Thoracic aorta (tissue), 2 donors: Measurements from ENCODE around the gene ATM. TPM values are rescaled to one million over a fixed set of nuclear protein-coding genes. Genes with fewer than 3 reads are reported as not detected.

Experiments
- ATAC-seq: fragments of 150-250 bp; one replicate; pipeline ENCODE4 v1.8.0; 2017; ENCODE audit warnings: low read depth; ENCODE audit not compliant: insufficient number of reproducible peaks, low FRiP score
- DNase-seq: peaks from one replicate; pipeline ENCODE4 v3.0.0-alpha.2; 2020; ENCODE audit warnings: low spot score
- H3K27ac ChIP-seq, 2 donors: fragments of 200-600 bp; sonication (generic); 1 replicate in 1 of 2; 2 replicates in 1 of 2; pipeline ENCODE4 v1.5.1; 2016; ENCODE audit warnings: mild to moderate bottlenecking in 2 of 2, moderate library complexity in 2 of 2
- H3K27me3 ChIP-seq: fragments of 200-600 bp; sonication (generic); replicated peaks from 2 replicates; pipeline ENCODE4 v1.6.0; 2016; ENCODE audit warnings: mild to moderate bottlenecking; ENCODE audit not compliant: insufficient read depth
- H3K36me3 ChIP-seq: fragments of 200-600 bp; sonication (generic); one replicate; pipeline ENCODE4 v1.5.1; 2016
- H3K4me1 ChIP-seq, 2 donors: fragments of 200-600 bp; sonication (generic); 1 replicate in 1 of 2; 2 replicates in 1 of 2; pipeline versions ENCODE4 v1.5.1 to v1.6.0; 2016; ENCODE audit warnings: low read depth in 2 of 2, mild to moderate bottlenecking in 1 of 2; ENCODE audit not compliant: control insufficient read depth in 1 of 2
- H3K4me3 ChIP-seq: fragments of 200-600 bp; sonication (generic); 2 replicates; pipeline ENCODE4 v1.5.1; 2016; ENCODE audit warnings: mild to moderate bottlenecking
- H3K9me3 ChIP-seq: fragments of 200-600 bp; sonication (generic); 2 replicates; pipeline ENCODE4 v1.5.1; 2016
- total RNA-seq, 2 donors: library from RNA; depleted of rRNA; stranded (reverse); fragments of >200 nt; gene quantifications; one replicate each; pipeline versions ENCODE4 v1.1.0 to v1.2.3, GENCODE V29; 2016
- TF ChIP-seq, protein P1 (sequence below): fragments of 200-600 bp; sonication (generic); IDR thresholded peaks from one replicate; pipeline ENCODE4 v1.5.1; 2019; ENCODE audit warnings: antibody characterized with exemption

ATM gene
- total RNA-seq, 2 donors from 2014 or later: 70.4 to 85.1 TPM

DNA sequence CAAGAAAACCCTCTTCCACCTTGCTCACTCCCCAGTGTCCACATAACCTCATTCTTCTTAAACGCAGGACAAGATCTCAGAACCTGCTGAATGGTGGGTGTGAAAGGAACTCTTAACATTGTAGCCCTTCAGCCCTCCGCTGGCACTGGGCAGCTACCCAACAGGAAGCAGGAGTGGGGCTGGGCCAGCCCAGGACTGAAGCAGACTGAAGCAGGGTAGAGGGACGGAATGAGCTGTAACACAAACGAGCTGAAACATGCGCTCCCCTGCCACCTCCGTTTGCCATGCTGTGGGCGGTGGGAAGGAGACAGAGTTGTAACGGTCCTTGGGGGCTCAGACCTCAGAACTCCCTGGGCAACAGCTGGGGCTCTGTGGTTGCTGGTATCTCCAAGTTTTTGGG lies 24.0 kb upstream of the ATM start:
- ATAC-seq: no peak
- TF ChIP-seq, protein P1, sequence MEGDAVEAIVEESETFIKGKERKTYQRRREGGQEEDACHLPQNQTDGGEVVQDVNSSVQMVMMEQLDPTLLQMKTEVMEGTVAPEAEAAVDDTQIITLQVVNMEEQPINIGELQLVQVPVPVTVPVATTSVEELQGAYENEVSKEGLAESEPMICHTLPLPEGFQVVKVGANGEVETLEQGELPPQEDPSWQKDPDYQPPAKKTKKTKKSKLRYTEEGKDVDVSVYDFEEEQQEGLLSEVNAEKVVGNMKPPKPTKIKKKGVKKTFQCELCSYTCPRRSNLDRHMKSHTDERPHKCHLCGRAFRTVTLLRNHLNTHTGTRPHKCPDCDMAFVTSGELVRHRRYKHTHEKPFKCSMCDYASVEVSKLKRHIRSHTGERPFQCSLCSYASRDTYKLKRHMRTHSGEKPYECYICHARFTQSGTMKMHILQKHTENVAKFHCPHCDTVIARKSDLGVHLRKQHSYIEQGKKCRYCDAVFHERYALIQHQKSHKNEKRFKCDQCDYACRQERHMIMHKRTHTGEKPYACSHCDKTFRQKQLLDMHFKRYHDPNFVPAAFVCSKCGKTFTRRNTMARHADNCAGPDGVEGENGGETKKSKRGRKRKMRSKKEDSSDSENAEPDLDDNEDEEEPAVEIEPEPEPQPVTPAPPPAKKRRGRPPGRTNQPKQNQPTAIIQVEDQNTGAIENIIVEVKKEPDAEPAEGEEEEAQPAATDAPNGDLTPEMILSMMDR: no peak
- no peak overlapping the region for H3K4me3 ChIP-seq

DNA sequence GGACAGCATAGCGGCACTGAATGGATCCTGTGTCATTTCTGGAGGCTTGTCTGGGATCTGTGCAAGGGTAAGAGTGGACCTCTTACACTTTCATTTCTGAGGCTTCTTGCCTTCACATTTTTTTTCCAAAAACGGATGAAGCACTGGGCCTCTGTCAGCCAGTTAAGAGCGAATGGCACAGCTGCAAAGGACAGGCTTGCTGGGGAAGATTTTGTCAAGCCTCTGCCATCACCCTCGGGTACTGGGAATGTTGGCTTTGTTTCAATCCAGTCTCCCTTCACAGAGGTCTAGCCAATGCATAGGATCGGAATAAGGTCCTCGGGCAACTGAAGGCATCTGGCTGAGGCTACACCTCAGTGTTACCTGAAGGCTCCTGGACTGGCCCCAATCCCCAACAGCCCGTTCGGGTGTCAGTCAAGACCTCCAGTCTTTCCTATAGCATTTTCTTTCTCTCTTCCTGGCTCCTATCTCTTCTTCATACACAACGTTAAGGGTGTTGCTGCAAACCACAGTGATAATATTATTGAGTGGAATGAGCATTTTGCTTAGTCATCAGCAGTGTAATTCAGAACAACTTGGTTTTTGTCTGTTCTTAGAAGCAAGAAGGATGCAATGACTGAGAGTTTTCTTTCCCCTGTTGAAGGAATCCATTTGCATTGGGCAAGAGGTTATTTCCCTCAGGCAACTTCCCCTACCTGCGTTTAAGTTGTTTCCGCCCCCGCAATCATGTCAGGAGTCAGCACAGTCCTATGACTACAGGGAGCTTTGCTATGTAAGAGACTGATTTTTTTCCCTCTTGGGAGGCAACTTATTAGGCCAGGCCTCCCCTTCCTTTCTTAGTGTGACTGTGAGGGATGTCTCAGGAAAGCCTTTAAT lies 23.2 kb upstream of the ATM start:
- TF ChIP-seq, protein P1: no peak
- H3K27ac ChIP-seq: no peak overlapping the region
- no peak for ATAC-seq

More for the DNA sequence above, 24.0 kb upstream of the ATM start:
- no peak for DNase-seq
- Histone ChIP-seq H3K27me3 (no peaks in the 10 kb centered on the region), H3K27ac (no peak overlapping the region), H3K9me3 (no peaks in the 10 kb centered on the region), H3K4me1 (no peaks in the 10 kb centered on the region), H3K36me3 (peaks cover 3% of the 10 kb centered on the region)

DNA sequence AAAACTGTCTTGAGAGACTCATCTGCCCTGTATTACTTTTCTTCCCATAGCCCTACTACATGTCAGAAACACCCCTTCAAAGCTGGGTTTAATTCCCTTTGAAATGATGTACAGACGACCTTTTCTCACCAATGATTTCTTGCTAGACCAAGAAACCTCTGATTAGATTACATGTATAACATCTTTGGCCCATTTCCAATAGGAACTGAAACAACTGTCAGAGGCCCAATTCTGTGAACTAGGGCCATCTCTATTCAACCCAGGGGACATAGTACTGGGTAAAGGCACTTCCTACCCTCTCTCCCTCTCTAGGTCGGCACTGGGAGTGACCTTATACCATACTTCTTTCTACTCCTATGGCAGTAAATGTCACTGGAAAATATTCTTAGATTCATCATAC lies 19.8 kb upstream of the ATM start:
- ATAC-seq (no peak), DNase-seq (no peak)
- TF ChIP-seq, protein P1: no peak
- no peak overlapping the region for H3K4me3 ChIP-seq
- H3K36me3 ChIP-seq: peaks cover 4% of the 10 kb centered on the region
- no peak overlapping the region for H3K27ac ChIP-seq
- no peaks in the 10 kb centered on the region for H3K27me3 ChIP-seq
- no peaks in the 10 kb centered on the region for H3K4me1 ChIP-seq
- H3K9me3 ChIP-seq: no peaks in the 10 kb centered on the region

More for the DNA sequence above, 23.2 kb upstream of the ATM start:
- no peak overlapping the region for H3K4me3 ChIP-seq
- no peak for DNase-seq
- H3K36me3 ChIP-seq: peaks cover 7% of the 10 kb centered on the region
- H3K4me1 ChIP-seq: no peaks in the 10 kb centered on the region
- no peaks in the 10 kb centered on the region for H3K9me3 ChIP-seq
- no peaks in the 10 kb centered on the region for H3K27me3 ChIP-seq

DNA sequence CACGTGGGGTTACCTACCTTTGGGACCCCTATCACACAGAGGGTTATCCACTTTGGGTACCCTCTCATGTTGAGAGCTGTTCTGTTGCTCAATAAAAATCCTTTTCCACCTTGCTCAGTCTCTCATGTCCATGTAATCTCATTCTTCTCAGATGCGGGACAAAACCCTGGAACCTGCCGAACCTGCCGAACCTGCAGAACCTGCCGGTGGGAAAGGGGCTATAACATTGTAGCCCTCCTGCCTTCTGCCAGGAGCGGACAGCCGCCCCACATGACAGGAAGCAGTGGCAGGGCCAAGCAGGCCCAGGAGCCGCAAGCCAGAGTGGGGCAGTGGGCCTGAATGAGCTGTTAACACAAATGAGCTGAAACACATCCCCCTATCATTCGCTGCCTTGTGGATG lies 18.5 kb upstream of the ATM start:
- Histone ChIP-seq H3K4me1 (no peaks in the 10 kb centered on the region), H3K4me3 (no peak overlapping the region), H3K9me3 (no peaks in the 10 kb centered on the region), H3K36me3 (peaks cover 6% of the 10 kb centered on the region), H3K27me3 (no peaks in the 10 kb centered on the region), H3K27ac (no peak overlapping the region)
- DNase-seq (no peak), ATAC-seq (no peak)
- TF ChIP-seq, protein P1: no peak

DNA sequence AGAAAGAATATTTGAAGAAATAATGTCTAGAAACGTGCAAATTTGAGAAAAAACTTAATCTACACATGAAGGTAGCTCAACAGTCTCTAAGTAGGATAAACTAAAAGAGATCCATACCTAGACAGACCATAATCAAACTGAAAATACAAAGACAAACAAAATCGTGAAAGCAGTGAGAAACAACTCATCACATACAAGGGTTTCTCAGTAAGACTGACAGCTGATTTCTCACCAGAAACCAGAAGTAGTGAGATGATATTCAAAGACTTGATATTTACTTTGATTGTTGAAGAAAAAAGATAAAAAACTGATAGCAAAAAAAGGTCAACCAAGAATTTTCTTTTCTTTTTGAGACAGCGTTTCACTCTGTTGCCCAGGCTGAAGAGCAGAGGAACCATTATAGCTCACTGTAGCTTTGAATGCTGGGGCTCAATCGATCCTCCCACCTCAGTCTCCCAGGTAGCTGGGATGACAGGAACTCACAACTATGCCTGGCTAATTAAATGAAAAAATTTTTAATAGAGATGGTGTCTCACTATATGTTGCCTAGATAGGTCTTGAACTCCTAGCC lies 17.9 kb upstream of the ATM start:
- TF ChIP-seq, protein P1: no peak
- H3K4me3 ChIP-seq: no peak overlapping the region
- no peak for ATAC-seq
- DNase-seq: no peak
- no peaks in the 10 kb centered on the region for H3K9me3 ChIP-seq
- H3K27ac ChIP-seq: no peak overlapping the region
- H3K4me1 ChIP-seq: no peaks in the 10 kb centered on the region
- H3K27me3 ChIP-seq: no peaks in the 10 kb centered on the region
- peaks cover 10% of the 10 kb centered on the region for H3K36me3 ChIP-seq
